Measurements from ENCODE around the gene LIFR.

Gene LIFR

DNA sequence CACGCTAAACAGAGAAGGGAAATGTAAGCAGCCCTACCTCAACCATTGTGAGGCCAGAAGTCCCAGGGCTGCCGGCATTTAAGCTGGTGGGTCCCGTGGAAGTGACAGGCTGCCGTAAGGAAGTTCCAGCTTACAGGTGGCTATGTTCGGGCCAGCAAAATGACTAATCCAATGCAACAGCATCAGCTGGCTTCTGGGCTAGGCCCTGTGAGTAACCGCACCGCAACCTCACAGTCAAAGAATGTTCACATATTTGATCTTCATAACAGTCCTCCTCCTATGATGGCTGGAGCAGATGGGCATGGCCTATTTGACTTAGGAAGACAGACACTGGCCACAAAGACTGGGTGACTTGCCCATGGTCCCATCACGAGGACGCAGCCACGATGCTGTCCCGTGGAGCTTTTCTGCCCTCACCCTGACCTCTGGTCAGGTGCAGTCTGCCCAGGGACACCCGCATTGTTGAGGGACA, 88.2 kb downstream of the LIFR start:
- no peak for TF ChIP-seq CTCF (conservative IDR thresholded peaks at IDR 0.05; ENCODE audit: low read length)
- TF ChIP-seq EZH2phosphoT487 (IDR thresholded peaks at IDR 0.05; ENCODE audit: borderline replicate concordance): no peak
- H3K36me3 ChIP-seq (ENCODE audit: insufficient read depth, low read length): no peaks in the 10 kb centered on the region
- H3K4me3 ChIP-seq (ENCODE audit: low read length, poor library complexity, severe bottlenecking): no peak overlapping the region
- H3K9ac ChIP-seq (ENCODE audit: low read depth, low read length, poor library complexity, severe bottlenecking): no peak overlapping the region
- no peaks in the 10 kb centered on the region for H3K9me3 ChIP-seq (ENCODE audit: insufficient read depth, low read depth, low read length)
- H3K4me2 ChIP-seq (ENCODE audit: low read depth, low read length, poor library complexity, severe bottlenecking): no peak overlapping the region
- H4K20me1 ChIP-seq (ENCODE audit: insufficient read depth, low read length, poor library complexity, severe bottlenecking): no peaks in the 10 kb centered on the region
- H2AFZ ChIP-seq (ENCODE audit: low read length): no peak overlapping the region
- H3K27me3 ChIP-seq (ENCODE audit: insufficient read depth, low read length, poor library complexity, severe bottlenecking): peaks cover 53% of the 10 kb centered on the region
- H3K79me2 ChIP-seq (ENCODE audit: insufficient read depth, low read length): no peaks in the 10 kb centered on the region
- no peaks in the 10 kb centered on the region for H3F3A ChIP-seq (ENCODE audit: low read depth)
- no peaks in the 10 kb centered on the region for H3K9me2 ChIP-seq (replicated peaks; ENCODE audit: low read depth, low read length)
- H3K4me1 ChIP-seq (ENCODE audit: insufficient read depth, low read length, poor library complexity, severe bottlenecking): no peaks in the 10 kb centered on the region

DNA sequence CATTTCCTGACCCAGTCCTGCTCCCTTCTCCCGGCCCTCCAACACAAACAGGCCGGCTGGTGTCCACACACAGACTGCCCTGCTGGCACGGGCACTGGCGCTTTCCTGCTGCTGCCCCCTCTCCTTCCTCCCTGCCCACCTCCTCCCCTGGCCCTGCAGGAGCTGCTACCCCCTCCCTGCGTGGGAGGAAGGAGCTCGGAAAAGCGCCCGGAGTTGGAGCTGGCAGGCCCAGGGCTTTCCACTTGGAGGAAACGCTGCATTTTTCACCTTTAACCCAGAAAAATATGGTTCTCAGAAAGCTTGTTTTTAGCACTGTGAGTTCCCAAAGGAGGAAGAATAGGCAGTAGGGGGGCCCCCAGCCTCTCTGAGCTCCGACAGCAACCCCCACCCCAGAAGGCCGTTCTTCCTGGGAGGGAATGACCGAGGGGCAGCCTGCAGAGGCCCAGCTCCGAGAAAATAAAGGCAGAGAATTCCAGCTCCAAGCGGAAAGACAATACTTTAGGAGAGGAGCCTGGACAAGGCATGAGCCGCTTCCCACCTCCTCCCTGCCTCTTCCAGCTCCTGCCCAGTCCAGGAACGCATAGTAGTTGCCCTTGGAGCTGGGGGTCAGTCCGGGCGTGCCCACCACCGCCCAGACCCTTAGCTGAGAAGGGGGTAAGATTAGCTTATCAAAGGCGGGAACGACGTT, 88.9 kb downstream of the LIFR start:
- H3K79me2 ChIP-seq (ENCODE audit: insufficient read depth, low read length): no peaks in the 10 kb centered on the region
- H3K4me2 ChIP-seq (ENCODE audit: low read depth, low read length, poor library complexity, severe bottlenecking): no peak overlapping the region
- no peaks in the 10 kb centered on the region for H3F3A ChIP-seq (ENCODE audit: low read depth)
- H4K20me1 ChIP-seq (ENCODE audit: insufficient read depth, low read length, poor library complexity, severe bottlenecking): no peaks in the 10 kb centered on the region
- H3K4me1 ChIP-seq (ENCODE audit: insufficient read depth, low read length, poor library complexity, severe bottlenecking): no peaks in the 10 kb centered on the region
- H3K27me3 ChIP-seq (ENCODE audit: insufficient read depth, low read length, poor library complexity, severe bottlenecking): peaks cover 57% of the 10 kb centered on the region
- no peak overlapping the region for H3K4me3 ChIP-seq (ENCODE audit: low read length, poor library complexity, severe bottlenecking)
- H3K36me3 ChIP-seq (ENCODE audit: insufficient read depth, low read length): no peaks in the 10 kb centered on the region
- TF ChIP-seq CTCF (conservative IDR thresholded peaks at IDR 0.05; ENCODE audit: low read length) (no peak), EZH2phosphoT487 (IDR thresholded peaks at IDR 0.05; ENCODE audit: borderline replicate concordance) (no peak)
- H3K9me2 ChIP-seq (replicated peaks; ENCODE audit: low read depth, low read length): no peaks in the 10 kb centered on the region
- no peak overlapping the region for H3K9ac ChIP-seq (ENCODE audit: low read depth, low read length, poor library complexity, severe bottlenecking)
- no peak overlapping the region for H2AFZ ChIP-seq (ENCODE audit: low read length)
- H3K9me3 ChIP-seq (ENCODE audit: insufficient read depth, low read depth, low read length): no peaks in the 10 kb centered on the region

DNA sequence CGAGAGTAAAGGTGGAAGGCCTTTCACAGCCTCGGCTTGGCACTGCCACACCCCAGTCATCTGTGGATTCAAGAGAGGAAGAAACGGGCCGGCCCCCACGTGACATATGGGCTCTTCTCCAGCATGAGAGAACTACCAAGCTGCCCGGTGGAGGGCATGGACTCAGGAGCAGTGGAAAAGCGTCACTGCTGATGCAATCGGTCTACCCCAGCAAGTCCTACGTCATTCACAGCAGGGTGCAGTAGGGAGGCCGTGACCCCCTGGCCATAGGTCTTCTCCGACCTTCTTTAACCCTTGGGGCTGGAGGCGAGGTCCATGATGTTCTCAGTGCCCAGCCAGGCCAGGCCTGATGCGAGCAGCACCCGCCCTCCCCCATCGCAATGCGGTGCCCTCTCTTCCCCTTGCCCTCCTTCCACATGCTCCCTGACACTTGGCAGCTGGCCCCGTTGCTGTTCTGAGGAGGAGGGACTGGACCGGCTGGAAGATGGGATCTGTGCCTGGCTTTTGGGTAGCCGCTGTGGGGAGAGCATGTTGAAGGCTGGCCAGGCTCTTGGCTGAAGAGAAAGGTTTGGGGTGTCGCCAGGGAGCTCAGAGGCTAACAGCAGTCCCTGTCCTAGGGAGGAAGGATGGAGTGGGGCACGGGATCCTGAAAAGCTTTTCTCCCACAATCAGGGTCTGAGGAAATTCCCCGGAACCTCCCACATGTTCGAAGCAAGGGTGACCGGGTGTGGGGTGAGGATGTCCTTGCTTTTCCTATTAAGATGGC, 89.8 kb downstream of the LIFR start:
- H4K20me1 ChIP-seq (ENCODE audit: insufficient read depth, low read length, poor library complexity, severe bottlenecking): no peaks in the 10 kb centered on the region
- H3K4me2 ChIP-seq (ENCODE audit: low read depth, low read length, poor library complexity, severe bottlenecking): no peak overlapping the region
- no peak overlapping the region for H3K4me3 ChIP-seq (ENCODE audit: low read length, poor library complexity, severe bottlenecking)
- no peaks in the 10 kb centered on the region for H3K79me2 ChIP-seq (ENCODE audit: insufficient read depth, low read length)
- H2AFZ ChIP-seq (ENCODE audit: low read length): no peak overlapping the region
- no peaks in the 10 kb centered on the region for H3K9me3 ChIP-seq (ENCODE audit: insufficient read depth, low read depth, low read length)
- H3K9ac ChIP-seq (ENCODE audit: low read depth, low read length, poor library complexity, severe bottlenecking): no peak overlapping the region
- H3F3A ChIP-seq (ENCODE audit: low read depth): no peaks in the 10 kb centered on the region
- peaks cover 54% of the 10 kb centered on the region for H3K27me3 ChIP-seq (ENCODE audit: insufficient read depth, low read length, poor library complexity, severe bottlenecking)
- no peaks in the 10 kb centered on the region for H3K36me3 ChIP-seq (ENCODE audit: insufficient read depth, low read length)
- no peaks in the 10 kb centered on the region for H3K4me1 ChIP-seq (ENCODE audit: insufficient read depth, low read length, poor library complexity, severe bottlenecking)
- TF ChIP-seq EZH2phosphoT487 (IDR thresholded peaks at IDR 0.05; ENCODE audit: borderline replicate concordance) (no peak), CTCF (conservative IDR thresholded peaks at IDR 0.05; ENCODE audit: low read length) (no peak)
- no peaks in the 10 kb centered on the region for H3K9me2 ChIP-seq (replicated peaks; ENCODE audit: low read depth, low read length)

Data from Loucy (cell line).